GM19438 (cell line): ENCODE measurements around the gene PARVB.

ENCODE experiments used
- ATAC-seq: cut with Tn5 transposase; IDR thresholded peaks from one replicate; pipeline ENCODE4 v1.9.1; 2021; ENCODE audit warnings: low read depth; ENCODE audit not compliant: unreplicated experiment

The PARVB gene

DNA sequence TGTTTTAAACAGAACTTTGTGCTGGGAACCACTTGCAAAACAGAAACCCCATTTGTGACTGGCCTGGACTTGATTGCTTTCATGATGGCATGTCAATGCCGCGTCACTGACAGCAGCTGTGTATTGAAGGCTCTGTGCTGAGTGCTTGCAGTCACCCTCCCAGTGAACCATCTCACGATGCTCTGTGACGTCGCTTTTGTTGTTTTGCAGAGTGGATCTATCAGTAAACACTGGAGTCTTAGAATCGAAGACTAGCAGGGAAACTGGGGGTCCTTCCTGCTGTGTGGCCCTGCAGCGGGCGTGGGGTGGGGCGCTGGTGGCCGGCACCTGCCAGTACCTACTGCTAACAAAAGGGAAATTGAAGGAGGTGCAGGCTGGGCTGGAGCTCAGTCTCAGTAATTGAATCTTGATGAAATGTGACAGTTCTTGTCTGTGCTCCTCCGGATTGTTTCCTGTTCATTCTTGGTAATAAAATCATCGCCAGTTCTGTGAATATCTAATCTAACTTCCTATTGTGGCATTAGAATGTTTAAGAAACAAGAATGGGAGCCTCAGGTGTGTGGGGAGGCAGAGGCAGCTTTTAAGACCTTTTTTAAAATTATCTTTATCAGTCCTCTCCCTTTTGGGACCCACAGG is 106.1 kb downstream of the PARVB start:
- ATAC-seq = no peak

- no peak for ATAC-seq
Observed at GRCh38 chr22:44131412-44131811, 107.3 kb downstream of the PARVB start.

- no peak for ATAC-seq
Observed at GRCh38 chr22:44131989-44132685, 108.0 kb downstream of the PARVB start.

GRCh38 chr22:44132724-44133123 is 108.6 kb downstream of the PARVB start:
- ATAC-seq = no peak

DNA sequence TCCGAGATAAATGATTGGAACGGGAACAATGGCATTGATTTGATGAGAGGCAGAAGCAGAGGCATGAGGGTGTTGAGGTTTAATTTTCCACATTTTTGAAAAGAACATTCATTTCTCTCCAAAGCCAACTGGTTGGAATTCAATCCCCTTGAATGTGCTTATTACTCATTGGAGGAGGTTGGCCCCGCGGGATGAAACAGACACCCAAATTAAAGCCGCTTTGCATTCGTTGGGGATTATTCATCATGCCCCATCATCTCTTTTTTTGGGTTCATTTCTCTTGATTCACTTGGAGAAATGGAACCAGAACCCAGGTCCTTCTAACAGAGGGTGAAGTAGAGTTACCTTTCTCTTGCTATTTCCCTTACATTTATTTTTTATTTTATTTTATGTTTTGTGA is 109.1 kb downstream of the PARVB start:
- ATAC-seq = no peak

- no peak for ATAC-seq
Observed at GRCh38 chr22:44133901-44134571, 109.9 kb downstream of the PARVB start.

- no peak for ATAC-seq
Observed at GRCh38 chr22:44136112-44136511, 112.0 kb downstream of the PARVB start.

DNA sequence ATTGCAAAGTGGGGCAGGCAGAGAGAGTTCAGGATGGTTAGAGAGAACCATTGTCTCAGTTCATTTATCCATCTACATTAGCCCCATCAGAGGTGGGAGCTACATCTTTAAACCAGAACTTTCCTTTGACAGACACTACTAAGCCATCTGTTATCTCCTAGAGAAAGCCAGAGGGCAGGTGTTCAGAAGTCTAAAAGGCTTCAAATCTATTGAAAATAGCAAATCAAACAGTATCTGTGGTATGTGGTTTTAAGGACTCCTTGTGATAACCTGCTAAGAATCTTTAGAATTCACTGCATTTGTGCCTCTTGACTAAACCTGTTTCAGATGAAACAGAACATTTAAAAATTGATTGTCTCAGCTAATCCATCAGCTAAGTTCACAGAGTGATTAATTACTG is 112.7 kb downstream of the PARVB start:
- no peak for ATAC-seq

- no peak for ATAC-seq
Observed at GRCh38 chr22:44137415-44137814, 113.3 kb downstream of the PARVB start.

GRCh38 chr22:44139773-44140172 is 115.7 kb downstream of the PARVB start:
- ATAC-seq = no peak

DNA sequence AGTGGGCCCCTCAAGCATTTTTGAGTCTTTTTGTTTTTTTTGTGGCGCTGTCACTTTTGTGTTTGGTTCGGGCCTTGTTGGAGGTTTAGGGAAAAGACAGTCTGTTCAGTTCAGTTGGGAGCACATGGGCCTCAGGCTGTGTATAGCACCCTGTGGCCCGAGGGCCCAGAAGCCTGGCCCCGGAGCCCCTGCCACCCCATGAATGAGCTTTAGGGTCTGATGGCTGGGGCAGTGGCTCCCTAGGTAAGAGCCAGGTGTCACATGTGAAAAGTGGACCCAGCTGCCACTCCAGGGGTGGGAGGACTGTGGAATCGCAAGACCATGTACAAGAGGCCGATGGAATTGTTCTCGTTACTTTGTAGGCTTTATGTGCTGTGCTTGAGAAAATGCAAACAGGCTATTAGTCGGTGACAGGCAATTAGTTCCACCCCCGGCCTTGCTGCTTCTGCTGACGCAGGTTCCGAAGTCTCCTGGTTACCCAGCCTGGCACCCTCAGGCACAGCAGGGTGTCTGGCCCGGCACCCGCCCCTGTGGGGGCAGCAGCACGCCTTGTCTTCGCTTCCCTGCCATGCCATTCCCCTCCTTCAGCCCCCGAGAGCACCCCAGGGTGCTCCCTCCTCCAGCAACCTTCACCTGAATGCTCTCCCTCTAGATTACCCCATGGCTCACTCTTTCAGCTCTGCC is 118.5 kb downstream of the PARVB start:
- no peak for ATAC-seq

- no peak for ATAC-seq
Observed at GRCh38 chr22:44143105-44143474, 119.0 kb downstream of the PARVB start.

DNA sequence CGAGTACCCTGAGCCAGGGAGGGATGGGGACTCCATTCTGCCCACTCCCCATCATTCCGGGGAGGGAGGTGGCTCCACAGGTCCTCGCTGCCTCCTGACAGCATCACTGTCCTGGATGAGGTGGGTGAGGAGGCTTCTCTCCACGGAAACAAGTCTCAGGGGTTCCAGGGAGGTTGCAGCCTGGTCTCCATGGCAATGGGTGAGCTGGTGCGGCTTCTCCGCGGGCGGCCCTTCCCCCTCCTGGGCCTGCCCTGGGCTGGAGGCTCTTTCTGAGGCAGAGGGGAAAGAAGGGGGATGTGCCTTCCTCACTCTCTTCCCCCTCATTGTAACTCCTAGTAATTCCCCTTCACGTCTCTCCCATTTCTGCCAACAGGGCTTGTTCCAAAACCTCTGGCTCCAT is 119.5 kb downstream of the PARVB start:
- ATAC-seq = no peak

DNA sequence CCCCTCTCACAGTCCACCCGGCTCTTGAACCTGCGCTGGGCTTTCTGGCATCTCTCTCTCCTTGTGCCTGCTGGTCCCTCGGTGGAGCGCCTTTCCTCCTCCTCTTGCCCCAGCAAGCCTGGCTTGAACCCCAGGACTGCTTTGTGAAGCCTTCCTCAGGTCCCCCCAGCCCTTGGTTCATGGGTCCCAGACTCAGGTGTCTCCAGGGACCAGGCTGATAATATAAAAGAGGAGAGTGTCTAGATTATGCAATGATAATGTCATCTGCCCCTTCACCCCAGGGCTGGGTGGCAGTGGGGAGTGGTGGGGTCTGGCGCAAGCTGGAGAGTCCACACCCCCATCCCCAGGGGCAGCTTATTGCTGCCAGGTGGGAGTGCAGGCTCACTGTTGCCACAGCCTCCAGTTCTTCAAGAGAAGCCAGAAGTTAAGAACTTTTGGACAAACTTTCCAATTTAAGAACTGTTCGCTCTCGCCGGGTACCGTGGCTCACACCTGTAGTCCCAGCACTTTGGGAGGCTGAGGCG is 120.0 kb downstream of the PARVB start:
- ATAC-seq = no peak

- no peak for ATAC-seq
Observed at GRCh38 chr22:44145544-44145943, 121.4 kb downstream of the PARVB start.

DNA sequence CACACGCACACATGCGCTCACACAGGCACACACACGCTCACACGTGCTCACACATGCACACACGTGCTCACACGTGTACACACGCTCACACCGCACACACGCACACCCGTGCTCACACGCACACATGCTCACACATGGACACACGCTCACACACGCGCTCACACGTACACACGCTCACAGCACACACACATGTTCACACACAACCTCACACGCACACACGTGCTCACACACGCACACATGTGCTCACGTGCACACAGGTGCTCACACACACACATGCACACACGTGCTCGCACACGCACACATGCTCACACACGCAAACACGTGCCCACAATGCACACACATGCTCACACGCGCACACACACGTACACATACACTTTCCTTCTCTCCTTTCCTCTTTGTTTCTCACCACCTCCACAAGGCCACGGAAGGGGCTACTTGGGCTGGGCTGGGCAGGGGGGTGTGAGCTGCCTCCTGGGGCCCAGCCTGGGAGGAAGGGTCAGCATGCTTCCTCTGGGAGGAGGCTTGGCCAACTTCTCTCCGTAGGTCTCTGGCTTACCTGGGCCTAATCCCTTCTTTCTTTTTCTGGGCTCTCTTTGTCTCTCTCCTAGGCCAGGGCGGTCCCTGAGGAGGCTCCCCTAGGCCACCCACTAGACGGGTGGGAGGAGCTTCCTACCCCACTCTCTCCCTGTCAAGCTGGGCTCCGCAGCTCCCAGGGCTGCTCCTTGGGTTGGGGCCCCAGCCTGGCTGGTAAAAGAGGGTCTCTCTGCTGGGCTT is 122.2 kb downstream of the PARVB start:
- ATAC-seq = no peak

DNA sequence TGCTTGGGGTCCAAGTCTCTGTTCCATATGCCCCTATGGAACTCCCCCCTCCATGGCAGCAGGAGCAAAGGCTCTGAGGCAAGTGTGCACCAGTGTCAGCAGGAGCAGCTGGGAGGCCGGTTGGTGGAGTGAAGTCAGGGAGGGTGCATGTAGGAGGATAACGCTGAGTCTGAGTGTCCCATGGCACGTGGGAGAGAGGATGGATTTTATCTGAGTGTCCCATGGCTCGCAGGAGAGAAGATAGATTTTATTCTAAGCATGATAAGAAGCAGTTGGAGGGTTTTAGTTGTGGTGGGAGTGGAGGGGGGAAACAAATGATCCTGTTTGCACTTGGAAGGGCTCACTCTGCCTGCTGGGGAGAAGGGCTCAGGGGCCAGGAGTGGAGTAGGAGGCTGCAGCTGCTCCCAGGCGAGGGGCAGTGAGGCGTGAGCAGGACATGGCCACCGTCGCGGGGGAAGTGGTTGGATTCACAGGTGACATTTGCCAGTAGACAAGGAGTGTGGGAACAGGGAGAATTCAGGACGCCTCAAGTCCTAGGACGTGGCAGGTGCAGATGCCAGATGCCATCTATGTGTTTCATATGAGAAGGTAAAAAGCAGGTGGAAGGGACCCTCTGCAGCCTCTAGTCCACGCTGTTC is 123.0 kb downstream of the PARVB start:
- no peak for ATAC-seq

DNA sequence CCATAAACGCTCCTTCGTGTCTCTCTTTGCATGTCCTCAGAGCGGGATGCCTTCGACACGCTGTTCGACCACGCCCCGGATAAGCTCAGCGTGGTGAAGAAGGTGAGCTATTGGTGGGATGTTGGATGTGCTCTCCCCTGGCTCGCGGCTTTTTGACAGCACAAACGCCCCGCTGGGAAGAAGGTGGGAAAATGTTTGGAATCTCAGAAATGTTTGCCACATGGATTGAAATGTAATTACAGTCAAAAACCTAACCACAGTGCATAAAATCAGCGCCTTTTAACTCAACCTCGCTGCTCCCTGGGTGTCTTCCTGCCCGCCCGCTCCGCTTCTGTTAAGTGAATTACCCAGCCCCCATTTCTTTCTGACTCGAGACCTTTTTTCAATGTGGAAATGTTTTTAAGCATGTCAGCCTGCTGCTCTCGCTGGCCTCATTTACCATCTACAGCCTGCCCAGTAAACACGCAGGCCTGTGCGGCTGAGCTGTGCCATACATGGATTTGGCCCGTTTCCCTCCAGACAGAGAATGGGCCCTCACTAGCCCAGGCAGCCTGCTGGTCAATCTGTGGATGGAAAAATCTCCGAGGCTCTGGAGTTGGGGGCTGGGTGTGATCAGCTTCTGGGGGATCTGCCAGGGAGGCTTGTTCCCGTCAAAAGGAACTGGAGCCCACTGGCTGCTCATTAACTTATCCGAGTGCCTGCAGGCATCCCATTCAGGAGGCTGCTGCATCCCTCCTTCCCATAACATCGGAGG is 123.9 kb downstream of the PARVB start:
- no peak for ATAC-seq

DNA sequence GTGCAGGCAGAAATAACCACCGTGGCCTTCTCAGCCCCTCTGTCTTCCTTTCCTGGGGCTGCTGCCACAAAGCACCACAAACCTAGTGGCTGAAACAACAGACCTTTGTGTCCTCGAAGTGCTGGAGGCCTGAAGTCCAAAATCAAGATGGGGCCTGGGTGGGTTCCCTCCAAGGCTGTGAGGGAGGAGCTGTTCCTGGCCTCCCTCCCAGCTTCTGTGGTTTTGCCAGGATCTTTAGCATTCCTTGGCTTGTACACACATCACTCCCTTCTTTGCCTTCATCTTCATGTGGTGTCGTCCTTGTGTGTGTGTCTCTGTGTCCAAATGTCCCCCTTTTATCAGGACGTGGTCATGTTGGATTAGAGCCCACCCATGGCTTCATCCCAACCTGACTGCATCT is 127.6 kb downstream of the PARVB start:
- ATAC-seq = no peak
